HEK293 (cell line): ENCODE results near the gene SPG11.

ENCODE experiments used
- BCL11B ChIP-seq: fragments of 450-650 bp; formaldehyde crosslinking; IDR thresholded peaks from 2 replicates; pipeline ENCODE4 v1.5.1; 2016; ENCODE audit warnings: low read depth, missing biosample characterization, missing genetic modification characterization
- HOXA7 ChIP-seq: sonication (generic); formaldehyde crosslinking; IDR thresholded peaks from 2 replicates; pipeline ENCODE4 v1.8.1; 2022; ENCODE audit warnings: missing genetic modification reagents, borderline replicate concordance
- KLF16 ChIP-seq: fragments of 450-650 bp; formaldehyde crosslinking; IDR thresholded peaks from 2 replicates; pipeline ENCODE4 v1.5.1; 2017; ENCODE audit warnings: missing biosample characterization, missing genetic modification characterization
- ZNF133 ChIP-seq: fragments of 450-650 bp; formaldehyde crosslinking; IDR thresholded peaks from 2 replicates; pipeline ENCODE4 v1.5.1; 2016; ENCODE audit warnings: missing biosample characterization, missing genetic modification characterization
- ZNF350 ChIP-seq: fragments of 450-650 bp; formaldehyde crosslinking; IDR thresholded peaks from 2 replicates; pipeline ENCODE4 v1.5.0; 2017; ENCODE audit warnings: missing biosample characterization, mild to moderate bottlenecking, missing genetic modification characterization
- ZNF416 ChIP-seq: fragments of 450-650 bp; formaldehyde crosslinking; IDR thresholded peaks from 2 replicates; pipeline ENCODE4 v1.5.1; 2016; ENCODE audit warnings: missing biosample characterization, missing genetic modification characterization
- ZNF433 ChIP-seq: fragments of 450-650 bp; formaldehyde crosslinking; IDR thresholded peaks from 2 replicates; pipeline ENCODE4 v1.5.1; 2016; ENCODE audit warnings: missing biosample characterization, missing genetic modification characterization, low read depth
- ZNF529 ChIP-seq: fragments of 450-650 bp; formaldehyde crosslinking; IDR thresholded peaks from 2 replicates; pipeline ENCODE4 v1.5.1; 2017; ENCODE audit warnings: missing genetic modification characterization, missing biosample characterization; ENCODE audit not compliant: insufficient replicate concordance
- ZNF768 ChIP-seq: fragments of 450-650 bp; formaldehyde crosslinking; IDR thresholded peaks from 2 replicates; pipeline ENCODE4 v1.5.1; 2018; ENCODE audit warnings: missing biosample characterization, mild to moderate bottlenecking, missing genetic modification characterization
- ZSCAN23 ChIP-seq: fragments of 450-650 bp; formaldehyde crosslinking; IDR thresholded peaks from 2 replicates; pipeline ENCODE4 v1.5.1; 2016; ENCODE audit warnings: missing biosample characterization, missing genetic modification characterization
- TF ChIP-seq, protein P1 (sequence below): fragments of 450-650 bp; formaldehyde crosslinking; IDR thresholded peaks from 2 replicates; pipeline ENCODE4 v1.5.1; 2016; ENCODE audit warnings: missing biosample characterization, missing genetic modification characterization
- TF ChIP-seq, protein P2 (sequence below): fragments of 450-650 bp; formaldehyde crosslinking; IDR thresholded peaks from 2 replicates; pipeline ENCODE4 v1.5.1; 2016; ENCODE audit warnings: missing biosample characterization, missing genetic modification characterization, borderline replicate concordance
- TF ChIP-seq, protein P3 (sequence below): fragments of 450-650 bp; formaldehyde crosslinking; IDR thresholded peaks from 2 replicates; pipeline ENCODE4 v1.5.1; 2016; ENCODE audit warnings: missing biosample characterization, missing genetic modification characterization
- TF ChIP-seq, protein P4 (sequence below): fragments of 450-650 bp; formaldehyde crosslinking; optimal IDR thresholded peaks from 2 replicates; pipeline ENCODE3; 2016; ENCODE audit warnings: missing biosample characterization, mild to moderate bottlenecking, missing genetic modification characterization

GRCh38 chr15:44711096-44711742 is 47.8 kb upstream of the SPG11 start, which contains the start of the genes B2M and PATL2:
- TF ChIP-seq, protein P1, sequence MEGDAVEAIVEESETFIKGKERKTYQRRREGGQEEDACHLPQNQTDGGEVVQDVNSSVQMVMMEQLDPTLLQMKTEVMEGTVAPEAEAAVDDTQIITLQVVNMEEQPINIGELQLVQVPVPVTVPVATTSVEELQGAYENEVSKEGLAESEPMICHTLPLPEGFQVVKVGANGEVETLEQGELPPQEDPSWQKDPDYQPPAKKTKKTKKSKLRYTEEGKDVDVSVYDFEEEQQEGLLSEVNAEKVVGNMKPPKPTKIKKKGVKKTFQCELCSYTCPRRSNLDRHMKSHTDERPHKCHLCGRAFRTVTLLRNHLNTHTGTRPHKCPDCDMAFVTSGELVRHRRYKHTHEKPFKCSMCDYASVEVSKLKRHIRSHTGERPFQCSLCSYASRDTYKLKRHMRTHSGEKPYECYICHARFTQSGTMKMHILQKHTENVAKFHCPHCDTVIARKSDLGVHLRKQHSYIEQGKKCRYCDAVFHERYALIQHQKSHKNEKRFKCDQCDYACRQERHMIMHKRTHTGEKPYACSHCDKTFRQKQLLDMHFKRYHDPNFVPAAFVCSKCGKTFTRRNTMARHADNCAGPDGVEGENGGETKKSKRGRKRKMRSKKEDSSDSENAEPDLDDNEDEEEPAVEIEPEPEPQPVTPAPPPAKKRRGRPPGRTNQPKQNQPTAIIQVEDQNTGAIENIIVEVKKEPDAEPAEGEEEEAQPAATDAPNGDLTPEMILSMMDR (tag by site-specific recombination): no peak; the same call in 1 of the 2 replicates
- TF ChIP-seq, protein P2, sequence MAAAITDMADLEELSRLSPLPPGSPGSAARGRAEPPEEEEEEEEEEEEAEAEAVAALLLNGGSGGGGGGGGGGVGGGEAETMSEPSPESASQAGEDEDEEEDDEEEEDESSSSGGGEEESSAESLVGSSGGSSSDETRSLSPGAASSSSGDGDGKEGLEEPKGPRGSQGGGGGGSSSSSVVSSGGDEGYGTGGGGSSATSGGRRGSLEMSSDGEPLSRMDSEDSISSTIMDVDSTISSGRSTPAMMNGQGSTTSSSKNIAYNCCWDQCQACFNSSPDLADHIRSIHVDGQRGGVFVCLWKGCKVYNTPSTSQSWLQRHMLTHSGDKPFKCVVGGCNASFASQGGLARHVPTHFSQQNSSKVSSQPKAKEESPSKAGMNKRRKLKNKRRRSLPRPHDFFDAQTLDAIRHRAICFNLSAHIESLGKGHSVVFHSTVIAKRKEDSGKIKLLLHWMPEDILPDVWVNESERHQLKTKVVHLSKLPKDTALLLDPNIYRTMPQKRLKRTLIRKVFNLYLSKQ (tag by site-specific recombination): no peak
- TF ChIP-seq KLF16 (tag by site-specific recombination) (no peak), ZNF350 (tag by site-specific recombination) (no peak), ZNF529 (no peak), ZSCAN23 (no peak), ZNF416 (tag by site-specific recombination) (no peak), ZNF768 (tag by site-specific recombination) (no peak), ZNF433 (tag by site-specific recombination) (no peak), HOXA7 (CRISPR knock-in tag) (no peak), ZNF133 (tag by site-specific recombination) (no peak), BCL11B (no peak)
- TF ChIP-seq, protein P3, sequence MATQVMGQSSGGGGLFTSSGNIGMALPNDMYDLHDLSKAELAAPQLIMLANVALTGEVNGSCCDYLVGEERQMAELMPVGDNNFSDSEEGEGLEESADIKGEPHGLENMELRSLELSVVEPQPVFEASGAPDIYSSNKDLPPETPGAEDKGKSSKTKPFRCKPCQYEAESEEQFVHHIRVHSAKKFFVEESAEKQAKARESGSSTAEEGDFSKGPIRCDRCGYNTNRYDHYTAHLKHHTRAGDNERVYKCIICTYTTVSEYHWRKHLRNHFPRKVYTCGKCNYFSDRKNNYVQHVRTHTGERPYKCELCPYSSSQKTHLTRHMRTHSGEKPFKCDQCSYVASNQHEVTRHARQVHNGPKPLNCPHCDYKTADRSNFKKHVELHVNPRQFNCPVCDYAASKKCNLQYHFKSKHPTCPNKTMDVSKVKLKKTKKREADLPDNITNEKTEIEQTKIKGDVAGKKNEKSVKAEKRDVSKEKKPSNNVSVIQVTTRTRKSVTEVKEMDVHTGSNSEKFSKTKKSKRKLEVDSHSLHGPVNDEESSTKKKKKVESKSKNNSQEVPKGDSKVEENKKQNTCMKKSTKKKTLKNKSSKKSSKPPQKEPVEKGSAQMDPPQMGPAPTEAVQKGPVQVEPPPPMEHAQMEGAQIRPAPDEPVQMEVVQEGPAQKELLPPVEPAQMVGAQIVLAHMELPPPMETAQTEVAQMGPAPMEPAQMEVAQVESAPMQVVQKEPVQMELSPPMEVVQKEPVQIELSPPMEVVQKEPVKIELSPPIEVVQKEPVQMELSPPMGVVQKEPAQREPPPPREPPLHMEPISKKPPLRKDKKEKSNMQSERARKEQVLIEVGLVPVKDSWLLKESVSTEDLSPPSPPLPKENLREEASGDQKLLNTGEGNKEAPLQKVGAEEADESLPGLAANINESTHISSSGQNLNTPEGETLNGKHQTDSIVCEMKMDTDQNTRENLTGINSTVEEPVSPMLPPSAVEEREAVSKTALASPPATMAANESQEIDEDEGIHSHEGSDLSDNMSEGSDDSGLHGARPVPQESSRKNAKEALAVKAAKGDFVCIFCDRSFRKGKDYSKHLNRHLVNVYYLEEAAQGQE (tag by site-specific recombination): no peak
- TF ChIP-seq, protein P4, sequence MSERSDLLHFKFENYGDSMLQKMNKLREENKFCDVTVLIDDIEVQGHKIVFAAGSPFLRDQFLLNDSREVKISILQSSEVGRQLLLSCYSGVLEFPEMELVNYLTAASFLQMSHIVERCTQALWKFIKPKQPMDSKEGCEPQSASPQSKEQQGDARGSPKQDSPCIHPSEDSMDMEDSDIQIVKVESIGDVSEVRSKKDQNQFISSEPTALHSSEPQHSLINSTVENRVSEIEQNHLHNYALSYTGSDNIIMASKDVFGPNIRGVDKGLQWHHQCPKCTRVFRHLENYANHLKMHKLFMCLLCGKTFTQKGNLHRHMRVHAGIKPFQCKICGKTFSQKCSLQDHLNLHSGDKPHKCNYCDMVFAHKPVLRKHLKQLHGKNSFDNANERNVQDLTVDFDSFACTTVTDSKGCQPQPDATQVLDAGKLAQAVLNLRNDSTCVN: no peak
